H9 (cell line): ENCODE measurements around the gene OR4F15. TPM values are rescaled to one million over a fixed set of nuclear protein-coding genes. Genes with fewer than 3 reads are reported as not detected.
"Not testable (repeated sequence)": the region's sequence is repeated elsewhere in the genome, so short reads cannot be mapped to it uniquely, and the experiment has no call there.

Experiments
- DNase-seq: peaks from one replicate; pipeline ENCODE4 v3.0.0-alpha.2; 2017
- H2AFZ ChIP-seq: one replicate; pipeline ENCODE4 v1.6.1; 2013; ENCODE audit warnings: mild to moderate bottlenecking, low read length, control low read depth, moderate library complexity
- H2AK5ac ChIP-seq: 2 replicates; pipeline ENCODE4 v1.6.1; 2013; ENCODE audit warnings: low read length, control low read depth, mixed read lengths; ENCODE audit not compliant: insufficient read length
- H2BK120ac ChIP-seq: one replicate; pipeline ENCODE4 v1.6.1; 2013; ENCODE audit warnings: low read depth, mild to moderate bottlenecking, low read length, control low read depth, inconsistent platforms; ENCODE audit not compliant: poor library complexity, severe bottlenecking
- H2BK12ac ChIP-seq: 2 replicates; pipeline ENCODE4 v1.6.1; 2013; ENCODE audit warnings: low read length, control low read depth, mixed read lengths, low read depth; ENCODE audit not compliant: insufficient read length
- H2BK15ac ChIP-seq: 2 replicates; pipeline ENCODE4 v1.6.1; 2013; ENCODE audit warnings: low read depth, low read length, control low read depth
- H2BK20ac ChIP-seq: one replicate; pipeline ENCODE4 v1.6.1; 2013; ENCODE audit warnings: low read depth, mild to moderate bottlenecking, low read length, control low read depth, inconsistent platforms; ENCODE audit not compliant: poor library complexity, severe bottlenecking
- H2BK5ac ChIP-seq: 2 replicates; pipeline ENCODE4 v1.6.1; 2013; ENCODE audit warnings: low read length, control low read depth, mixed read lengths; ENCODE audit not compliant: insufficient read length
- H3K14ac ChIP-seq: 2 replicates; pipeline ENCODE4 v1.6.1; 2013; ENCODE audit warnings: low read length, control low read depth; ENCODE audit not compliant: insufficient read depth
- H3K18ac ChIP-seq: 2 replicates; pipeline ENCODE4 v1.6.1; 2013; ENCODE audit warnings: low read depth, mild to moderate bottlenecking, mixed read lengths, low read length, control low read depth; ENCODE audit not compliant: insufficient read length
- H3K23ac ChIP-seq: 2 replicates; pipeline ENCODE4 v1.6.1; 2013; ENCODE audit warnings: low read length, control low read depth, mixed read lengths, low read depth; ENCODE audit not compliant: insufficient read length
- H3K23me2 ChIP-seq: 2 replicates; pipeline ENCODE4 v1.6.1; 2013; ENCODE audit warnings: low read depth, mild to moderate bottlenecking, mixed read lengths, low read length, control low read depth; ENCODE audit not compliant: insufficient read length, poor library complexity, severe bottlenecking
- H3K27ac ChIP-seq: 2 replicates; pipeline ENCODE4 v1.5.1; 2013; ENCODE audit warnings: low read length, control low read depth, mixed read lengths, low read depth; ENCODE audit not compliant: insufficient read length
- H3K27me3 ChIP-seq: 2 replicates; pipeline ENCODE4 v1.6.1; 2013; ENCODE audit warnings: low read length, control low read depth, inconsistent platforms; ENCODE audit not compliant: insufficient read depth
- H3K4ac ChIP-seq: 2 replicates; pipeline ENCODE4 v1.6.1; 2013; ENCODE audit warnings: low read depth, mild to moderate bottlenecking, control low read depth, inconsistent platforms, low read length, moderate library complexity
- H3K4me1 ChIP-seq: 2 replicates; pipeline ENCODE4 v1.6.1; 2013; ENCODE audit warnings: low read length, control low read depth, inconsistent platforms; ENCODE audit not compliant: insufficient read depth
- H3K4me2 ChIP-seq: 2 replicates; pipeline ENCODE4 v1.6.1; 2013; ENCODE audit warnings: low read length, control low read depth, mixed read lengths; ENCODE audit not compliant: insufficient read length, insufficient read depth
- H3K56ac ChIP-seq: 2 replicates; pipeline ENCODE4 v1.6.1; 2013; ENCODE audit warnings: low read depth, mild to moderate bottlenecking, mixed read lengths, low read length, control low read depth; ENCODE audit not compliant: insufficient read length
- H3K79me1 ChIP-seq: 2 replicates; pipeline ENCODE4 v1.6.1; 2013; ENCODE audit warnings: low read depth, mild to moderate bottlenecking, moderate library complexity, low read length, control low read depth, inconsistent platforms; ENCODE audit not compliant: insufficient read depth, poor library complexity, severe bottlenecking
- H3K79me2 ChIP-seq: 2 replicates; pipeline ENCODE4 v1.6.1; 2013; ENCODE audit warnings: low read length, control low read depth, inconsistent platforms; ENCODE audit not compliant: insufficient read depth
- H3K9ac ChIP-seq: 2 replicates; pipeline ENCODE4 v1.6.1; 2013; ENCODE audit warnings: low read length, control low read depth, mixed read lengths; ENCODE audit not compliant: insufficient read length; ENCODE audit errors: extremely low read depth
- H3K9me3 ChIP-seq: one replicate; pipeline ENCODE4 v1.6.1; 2013; ENCODE audit warnings: low read depth, low read length, inconsistent platforms; ENCODE audit not compliant: control insufficient read depth
- H3T11ph ChIP-seq: one replicate; pipeline ENCODE4 v1.6.1; 2013; ENCODE audit warnings: mild to moderate bottlenecking, low read length, control low read depth, inconsistent platforms
- H4K20me1 ChIP-seq: one replicate; pipeline ENCODE4 v1.6.1; 2013; ENCODE audit not compliant: control insufficient read depth, insufficient read length, insufficient read depth
- H4K5ac ChIP-seq: 2 replicates; pipeline ENCODE4 v1.6.1; 2013; ENCODE audit warnings: low read depth, mild to moderate bottlenecking, mixed read lengths, low read length, control low read depth; ENCODE audit not compliant: insufficient read length
- H4K8ac ChIP-seq: replicated peaks from 2 replicates; pipeline ENCODE4 v1.6.1; 2013; ENCODE audit warnings: low read length, control low read depth, mixed read lengths, low read depth; ENCODE audit not compliant: insufficient read length
- H4K91ac ChIP-seq: 2 replicates; pipeline ENCODE4 v1.6.1; 2013; ENCODE audit warnings: low read depth, mild to moderate bottlenecking, moderate library complexity, mixed read lengths, low read length, control low read depth; ENCODE audit not compliant: insufficient read length
- H3K27ac Mint-ChIP-seq, 3 experiments: 2 replicates in 2 of 3; 3 replicates in 1 of 3; pipeline ENCODE4 v1.8.0; 2020 to 2021; ENCODE audit warnings: mixed read lengths in 3 of 3, mild to moderate bottlenecking in 1 of 3, moderate library complexity in 1 of 3
- H3K27me3 Mint-ChIP-seq: 2 replicates; pipeline ENCODE4 v1.8.0; 2021; ENCODE audit warnings: low read depth, mild to moderate bottlenecking, moderate library complexity, mixed read lengths
- H3K36me3 Mint-ChIP-seq, 3 experiments: 2 replicates in 2 of 3; 3 replicates in 1 of 3; pipeline ENCODE4 v1.8.0; 2020 to 2021; ENCODE audit warnings: low read depth in 3 of 3, mixed read lengths in 3 of 3; ENCODE audit not compliant: insufficient read depth in 1 of 3
- H3K4me1 Mint-ChIP-seq, 2 experiments: 2 replicates each; pipeline ENCODE4 v1.8.0; 2020; ENCODE audit warnings: mixed read lengths in 2 of 2
- H3K4me3 Mint-ChIP-seq, 2 experiments: 2 replicates in 1 of 2; 3 replicates in 1 of 2; pipeline ENCODE4 v1.8.0; 2020 to 2021; ENCODE audit warnings: mild to moderate bottlenecking in 2 of 2, mixed read lengths in 2 of 2, moderate library complexity in 1 of 2
- H3K9me3 Mint-ChIP-seq, 2 experiments: 2 replicates in 1 of 2; 3 replicates in 1 of 2; pipeline ENCODE4 v1.8.0; 2020; ENCODE audit warnings: mild to moderate bottlenecking in 2 of 2, mixed read lengths in 2 of 2, moderate library complexity in 1 of 2
- WGBS: extraction: QIAGEN DNeasy Blood & Tissue Kit; methylation state at CpG from one replicate; pipeline ENCODE4 v1.1.7; 2013; ENCODE audit warnings: missing lambda C conversion rate, low lambda C conversion rate, mixed read lengths; ENCODE audit not compliant: insufficient read length; ENCODE audit errors: extremely low coverage; 5-methylcytosine and 5-hydroxymethylcytosine counted together
- total RNA-seq: library from RNA; stranded (reverse); gene quantifications from 2 replicates; pipeline ENCODE4 v1.2.1, GENCODE V29; 2021

Gene OR4F15
- total RNA-seq, 1 experiment from 2014 or later, result not detected

- not testable (repeated sequence) for H3K18ac ChIP-seq, H3K4me1 Mint-ChIP-seq, DNase-seq, H3K4ac ChIP-seq, H3K36me3 Mint-ChIP-seq, H2AFZ ChIP-seq, H3K14ac ChIP-seq, H4K5ac ChIP-seq, H4K20me1 ChIP-seq, H2AK5ac ChIP-seq, H2BK120ac ChIP-seq, H3K27ac Mint-ChIP-seq, H2BK12ac ChIP-seq, H3K79me1 ChIP-seq, H2BK5ac ChIP-seq, H3K79me2 ChIP-seq, H3K4me2 ChIP-seq, H3K56ac ChIP-seq, H3K27me3 ChIP-seq, H2BK15ac ChIP-seq, H4K8ac ChIP-seq, H3T11ph ChIP-seq, H3K23ac ChIP-seq, H3K27ac ChIP-seq, H2BK20ac ChIP-seq, H3K4me3 Mint-ChIP-seq, H3K4me1 ChIP-seq, H3K9me3 Mint-ChIP-seq, H3K9ac ChIP-seq, H3K23me2 ChIP-seq, H3K9me3 ChIP-seq, H4K91ac ChIP-seq
- H3K27me3 Mint-ChIP-seq, result peaks cover 33% of the 10 kb centered on the region
- WGBS, result no CpG with 5 or more reads among the region's 1 CpG
Measured at GRCh38 chr15:101780225-101780624, 31.8 kb upstream of the OR4F15 start.
